PC-3 (cell line): ENCODE measurements around the gene CTNNA2. TPM values are rescaled to one million over a fixed set of nuclear protein-coding genes. Genes with fewer than 3 reads are reported as not detected.

ENCODE experiments used
- ATAC-seq: fragments of 200-7000 bp; cut with Tn5 transposase; 2 replicates; pipeline ENCODE4 v1.9.1; 2020; ENCODE audit warnings: mild to moderate bottlenecking, moderate library complexity
- BruUV-seq: library from RNA; stranded (reverse); fragments of 400-500 nt; replicated peaks from 2 replicates; lab custom pipeline; 2021; lab: Mats Ljungman, UMichigan
- CTCF ChIA-PET: fragments of 300-600 bp; sonication (Branson Sonifier 250); formaldehyde crosslinking; loops from one replicate; lab custom pipeline; 2022; ENCODE audit warnings: antibody characterized with exemption; lab: Charles Lee
- POLR2A ChIA-PET: fragments of 300-600 bp; sonication (Branson Sonifier 250); formaldehyde crosslinking; loops from one replicate; lab custom pipeline; 2022; ENCODE audit warnings: antibody characterized with exemption; ENCODE audit not compliant: unreplicated experiment; lab: Charles Lee
- DNase-seq: peaks from one replicate; pipeline ENCODE4 v3.0.0-alpha.2; 2015
- H2AFZ ChIP-seq: fragments of 300-600 bp; sonication (generic); 2 replicates; pipeline ENCODE4 v1.6.0; 2016; ENCODE audit warnings: antibody characterized with exemption, low read length
- H3F3A ChIP-seq: fragments of 300-600 bp; sonication (generic); one replicate; pipeline ENCODE4 v1.6.0; 2017; ENCODE audit warnings: antibody characterized with exemption, low read length, control low read depth, mild to moderate bottlenecking; ENCODE audit not compliant: unreplicated experiment
- H3K27ac ChIP-seq: fragments of 300-600 bp; sonication (generic); 2 replicates; pipeline ENCODE4 v1.5.1; 2016; ENCODE audit warnings: mild to moderate bottlenecking, low read length
- H3K27me3 ChIP-seq: fragments of 300-600 bp; sonication (generic); 2 replicates; pipeline ENCODE4 v1.6.1; 2016; ENCODE audit warnings: low read length, mixed read lengths
- H3K36me3 ChIP-seq: fragments of 300-600 bp; sonication (generic); 2 replicates; pipeline ENCODE4 v1.6.1; 2016; ENCODE audit warnings: low read depth, mixed run types, low read length, mixed read lengths
- H3K4me1 ChIP-seq: fragments of 300-600 bp; sonication (generic); 2 replicates; pipeline ENCODE4 v1.5.1; 2016; ENCODE audit warnings: low read length; ENCODE audit not compliant: insufficient read depth
- H3K4me2 ChIP-seq: fragments of 300-600 bp; sonication (generic); 2 replicates; pipeline ENCODE4 v1.6.0; 2016; ENCODE audit warnings: low read length
- H3K4me3 ChIP-seq: fragments of 300-600 bp; sonication (generic); 2 replicates; pipeline ENCODE4 v1.5.1; 2016; ENCODE audit warnings: mild to moderate bottlenecking, low read length, mixed read lengths
- H3K79me2 ChIP-seq: fragments of 300-600 bp; sonication (generic); 2 replicates; pipeline ENCODE4 v1.6.1; 2017; ENCODE audit warnings: low read length, mixed read lengths
- H3K9ac ChIP-seq: fragments of 300-600 bp; sonication (generic); 2 replicates; pipeline ENCODE4 v1.6.0; 2016; ENCODE audit warnings: mild to moderate bottlenecking, low read length
- H3K9me2 ChIP-seq: fragments of 300-600 bp; sonication (generic); replicated peaks from 2 replicates; pipeline ENCODE4 v1.6.1; 2016; ENCODE audit warnings: mixed run types, low read length, mixed read lengths
- H3K9me3 ChIP-seq: fragments of 300-600 bp; sonication (generic); 2 replicates; pipeline ENCODE4 v1.6.1; 2016; ENCODE audit warnings: low read length, mixed read lengths
- H4K20me1 ChIP-seq: fragments of 300-600 bp; sonication (generic); 2 replicates; pipeline ENCODE4 v1.6.1; 2016; ENCODE audit warnings: low read length, mixed read lengths
- EZH2 ChIP-seq: fragments of 300-600 bp; sonication (generic); IDR thresholded peaks from one replicate; pipeline ENCODE4 v1.6.1; 2017; ENCODE audit warnings: antibody characterized with exemption, mild to moderate bottlenecking, low read length; ENCODE audit not compliant: unreplicated experiment
- EZH2phosphoT487 ChIP-seq: fragments of 300-600 bp; sonication (generic); IDR thresholded peaks from 2 replicates; pipeline ENCODE4 v1.6.1; 2018; ENCODE audit warnings: mild to moderate bottlenecking, antibody characterized with exemption, low read length, borderline replicate concordance
- intact Hi-C: fragments of 100-400 bp; cut with micrococcal nuclease; formaldehyde crosslinking; loops from 2 replicates; pipeline ENCODE4 v1.9.0; 2023
- total RNA-seq: library from RNA; depleted of rRNA; stranded (reverse); fragments of >200 nt; gene quantifications from 2 replicates; pipeline ENCODE4 v1.2.3, GENCODE V29; 2014
- TF ChIP-seq, protein P1 (sequence below): fragments of 300-600 bp; sonication (generic); conservative IDR thresholded peaks from 2 replicates; pipeline ENCODE4 v1.5.1; 2017; ENCODE audit warnings: antibody characterized with exemption, low read depth, mild to moderate bottlenecking, low read length

The CTNNA2 gene
- total RNA-seq, 1 experiment from 2014 or later = not detected

DNA sequence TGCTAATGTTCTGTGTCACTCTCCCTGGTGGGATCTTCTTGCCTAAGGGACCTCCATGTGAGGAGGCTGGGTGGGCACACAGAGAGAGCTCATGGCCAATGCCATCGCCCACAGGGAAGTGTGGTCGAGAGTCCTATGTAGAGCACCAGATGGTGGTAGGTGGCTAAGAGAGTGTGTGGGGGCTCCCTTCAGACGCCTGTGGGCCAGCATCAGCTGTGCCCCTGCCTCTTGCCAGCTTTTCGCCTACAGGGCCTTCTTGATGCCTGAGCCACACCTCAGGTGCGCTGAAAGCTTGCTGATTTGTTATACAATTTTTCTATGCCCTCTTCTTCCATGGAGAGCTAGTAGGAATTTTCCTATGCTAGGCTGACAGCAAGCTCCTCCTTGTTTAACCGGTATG is 753.4 kb downstream of the CTNNA2 start:
- intact Hi-C loops = no loop called here
- ATAC-seq (no peak), DNase-seq (no peak)
- Histone ChIP-seq H4K20me1 (no peaks in the 10 kb centered on the region), H3K9me3 (no peaks in the 10 kb centered on the region), H3K4me3 (no peak overlapping the region), H3K79me2 (no peaks in the 10 kb centered on the region), H3K9me2 (no peaks in the 10 kb centered on the region), H3F3A (no peaks in the 10 kb centered on the region), H3K27me3 (no peaks in the 10 kb centered on the region), H3K9ac (no peak overlapping the region), H3K4me2 (no peak overlapping the region), H3K4me1 (no peaks in the 10 kb centered on the region), H3K36me3 (no peaks in the 10 kb centered on the region), H2AFZ (no peak overlapping the region), H3K27ac (no peak overlapping the region)
- TF ChIP-seq EZH2 (no peak), EZH2phosphoT487 (no peak)
- TF ChIP-seq, protein P1, sequence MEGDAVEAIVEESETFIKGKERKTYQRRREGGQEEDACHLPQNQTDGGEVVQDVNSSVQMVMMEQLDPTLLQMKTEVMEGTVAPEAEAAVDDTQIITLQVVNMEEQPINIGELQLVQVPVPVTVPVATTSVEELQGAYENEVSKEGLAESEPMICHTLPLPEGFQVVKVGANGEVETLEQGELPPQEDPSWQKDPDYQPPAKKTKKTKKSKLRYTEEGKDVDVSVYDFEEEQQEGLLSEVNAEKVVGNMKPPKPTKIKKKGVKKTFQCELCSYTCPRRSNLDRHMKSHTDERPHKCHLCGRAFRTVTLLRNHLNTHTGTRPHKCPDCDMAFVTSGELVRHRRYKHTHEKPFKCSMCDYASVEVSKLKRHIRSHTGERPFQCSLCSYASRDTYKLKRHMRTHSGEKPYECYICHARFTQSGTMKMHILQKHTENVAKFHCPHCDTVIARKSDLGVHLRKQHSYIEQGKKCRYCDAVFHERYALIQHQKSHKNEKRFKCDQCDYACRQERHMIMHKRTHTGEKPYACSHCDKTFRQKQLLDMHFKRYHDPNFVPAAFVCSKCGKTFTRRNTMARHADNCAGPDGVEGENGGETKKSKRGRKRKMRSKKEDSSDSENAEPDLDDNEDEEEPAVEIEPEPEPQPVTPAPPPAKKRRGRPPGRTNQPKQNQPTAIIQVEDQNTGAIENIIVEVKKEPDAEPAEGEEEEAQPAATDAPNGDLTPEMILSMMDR = no peak
- no TSS peak for BruUV-seq
- CTCF ChIA-PET = no interaction called here
- POLR2A ChIA-PET = no interaction called here

DNA sequence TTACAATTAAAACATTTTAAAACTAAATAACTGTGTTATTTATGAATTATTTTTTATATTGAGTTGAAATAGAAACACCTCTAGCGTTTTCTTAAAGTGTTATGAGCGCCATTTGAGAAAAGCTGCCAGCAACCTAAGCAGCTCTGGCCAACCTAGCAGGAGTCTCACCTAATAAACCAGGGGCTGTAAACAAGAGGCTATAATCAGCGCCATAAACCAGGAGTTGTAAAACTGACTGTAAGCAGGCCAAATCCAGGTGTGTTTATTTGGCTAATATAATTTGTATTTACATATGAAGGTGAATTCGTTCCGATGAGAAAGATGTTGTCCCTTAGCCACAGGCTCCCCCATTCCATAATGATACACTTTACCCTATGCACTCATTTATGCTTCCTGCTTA is 757.0 kb downstream of the CTNNA2 start:
- intact Hi-C loops = no loop called here
- Histone ChIP-seq H3K27ac (no peak overlapping the region), H3K9me2 (no peaks in the 10 kb centered on the region), H3K4me1 (no peaks in the 10 kb centered on the region), H2AFZ (no peak overlapping the region), H3K4me2 (no peak overlapping the region), H3K79me2 (no peaks in the 10 kb centered on the region), H4K20me1 (no peaks in the 10 kb centered on the region), H3K4me3 (no peak overlapping the region), H3K9ac (no peak overlapping the region), H3K36me3 (no peaks in the 10 kb centered on the region), H3F3A (no peaks in the 10 kb centered on the region), H3K27me3 (no peaks in the 10 kb centered on the region), H3K9me3 (no peaks in the 10 kb centered on the region)
- DNase-seq (no peak), ATAC-seq (no peak)
- no TSS peak for BruUV-seq
- ChIA-PET POLR2A (no interaction called here), CTCF (no interaction called here)
- TF ChIP-seq, protein P1 = no peak
- no peak for TF ChIP-seq EZH2
- TF ChIP-seq EZH2phosphoT487 = no peak

DNA sequence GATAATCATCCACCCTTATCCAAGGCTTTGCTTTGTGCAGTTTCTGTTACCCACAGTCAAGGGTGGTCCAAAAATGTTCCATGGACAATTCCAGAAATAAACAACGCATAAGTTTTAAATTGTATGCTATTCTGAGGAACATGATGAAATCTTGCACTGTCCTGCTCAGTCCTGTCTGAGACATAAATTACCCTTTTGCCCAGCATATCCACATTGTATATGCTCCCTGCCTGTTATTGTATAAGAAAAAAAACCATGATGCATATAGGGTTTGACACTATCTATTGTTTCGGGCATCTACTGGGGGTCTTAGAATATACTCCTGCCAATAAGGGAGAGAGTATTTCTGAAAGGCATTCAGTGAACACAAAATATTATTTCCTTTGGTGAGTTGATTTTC is 767.7 kb downstream of the CTNNA2 start:
- intact Hi-C loops = no loop called here
- CTCF ChIA-PET = no interaction called here

More for the DNA sequence above, 767.7 kb downstream of the CTNNA2 start:
- Histone ChIP-seq H3K27ac (no peak overlapping the region), H3K9ac (no peak overlapping the region), H3K9me2 (no peaks in the 10 kb centered on the region), H3K4me3 (no peak overlapping the region), H3K36me3 (no peaks in the 10 kb centered on the region), H3K4me1 (no peaks in the 10 kb centered on the region), H3K9me3 (no peaks in the 10 kb centered on the region), H3K79me2 (no peaks in the 10 kb centered on the region), H3K4me2 (no peak overlapping the region), H2AFZ (no peak overlapping the region), H3K27me3 (no peaks in the 10 kb centered on the region), H3F3A (no peaks in the 10 kb centered on the region), H4K20me1 (no peaks in the 10 kb centered on the region)
- DNase-seq (no peak), ATAC-seq (no peak)
- BruUV-seq = no TSS peak
- POLR2A ChIA-PET = no interaction called here
- TF ChIP-seq, protein P1 = no peak
- TF ChIP-seq EZH2phosphoT487 (no peak), EZH2 (no peak)
